ENCODE data around the gene CDKAL1. TPM values are rescaled to one million over a fixed set of nuclear protein-coding genes. Genes with fewer than 3 reads are reported as not detected.
"Not testable (repeated sequence)": the region's sequence is repeated elsewhere in the genome, so short reads cannot be mapped to it uniquely, and the experiment has no call there.

CDKAL1 gene
- total and polyA plus RNA-seq, 10 donors: 4.8 to 26.9 (median 20.1) TPM

- WGBS, 5 donors: 95 to 98% (median 96%) methylated on average over 2 of the region's 2 CpGs
- intact Hi-C loops (cut with DNase I; ENCODE audit: low total_unique reads): no loop called here
- no peaks in the 10 kb centered on the region for H3K27me3 ChIP-seq (replicated peaks in 1 of 7)
- H3K4me3 ChIP-seq: no peak overlapping the region
- no peaks in the 10 kb centered on the region for H3K4me1 ChIP-seq
- H3K9me3 ChIP-seq: peaks cover 0 to 7% (median 2%) of the 10 kb centered on the region in 8 donors
- TF ChIP-seq POLR2AphosphoS5 (IDR thresholded peaks at IDR 0.05) (no peak), POLR2A (IDR thresholded peaks at IDR 0.05) (no peak), CTCF (IDR thresholded peaks at IDR 0.05 in 8 of 11, conservative IDR thresholded peaks at IDR 0.05 in 3 of 11) (no peak)
- peaks cover 0 to 12% (median 0%) of the 10 kb centered on the region in 6 donors for H3K36me3 ChIP-seq
- no peak for DNase-seq
- no peak overlapping the region for H3K27ac ChIP-seq
Measured at GRCh38 chr6:20610636-20611370, 76.5 kb downstream of the CDKAL1 start.

GRCh38 chr6:20617537-20617936, 83.3 kb downstream of the CDKAL1 start:
- intact Hi-C loops (cut with DNase I; ENCODE audit: low total_unique reads); H3K9me3 ChIP-seq; H3K27me3 ChIP-seq (replicated peaks in 1 of 7); H3K4me3 ChIP-seq; H3K27ac ChIP-seq; H3K4me1 ChIP-seq; DNase-seq; H3K36me3 ChIP-seq: not testable (repeated sequence)
- 81 to 98% (median 97%) methylated on average over 3 of the region's 3 CpGs for WGBS, 5 donors

GRCh38 chr6:20620043-20620442, 85.8 kb downstream of the CDKAL1 start:
- DNase-seq: no peak
- Histone ChIP-seq H3K36me3 (peaks cover 0 to 6% (median 0%) of the 10 kb centered on the region in 6 donors), H3K27me3 (replicated peaks in 1 of 7) (no peaks in the 10 kb centered on the region), H3K4me1 (no peaks in the 10 kb centered on the region), H3K27ac (no peak overlapping the region), H3K4me3 (no peak overlapping the region), H3K9me3 (peaks cover 0 to 5% (median 0%) of the 10 kb centered on the region in 8 donors)
- TF ChIP-seq POLR2A (IDR thresholded peaks at IDR 0.05) (no peak), POLR2AphosphoS5 (IDR thresholded peaks at IDR 0.05) (no peak), CTCF (IDR thresholded peaks at IDR 0.05 in 8 of 11, conservative IDR thresholded peaks at IDR 0.05 in 3 of 11) (no peak)
- WGBS, 5 donors: 85 to 96% (median 91%) methylated on average over 2 of the region's 2 CpGs
- intact Hi-C loops (cut with DNase I; ENCODE audit: low total_unique reads): no loop called here

- intact Hi-C loops (cut with DNase I; ENCODE audit: low total_unique reads): no loop called here
- no peaks in the 10 kb centered on the region for H3K27me3 ChIP-seq (replicated peaks in 1 of 7)
- peaks cover 0 to 6% (median 0%) of the 10 kb centered on the region in 6 donors for H3K36me3 ChIP-seq
- TF ChIP-seq POLR2AphosphoS5 (IDR thresholded peaks at IDR 0.05) (no peak), POLR2A (IDR thresholded peaks at IDR 0.05) (no peak), CTCF (IDR thresholded peaks at IDR 0.05 in 8 of 11, conservative IDR thresholded peaks at IDR 0.05 in 3 of 11) (no peak)
- no peak overlapping the region for H3K4me3 ChIP-seq
- no peaks in the 10 kb centered on the region for H3K9me3 ChIP-seq
- no peak overlapping the region for H3K27ac ChIP-seq
- no peak for DNase-seq
- no peaks in the 10 kb centered on the region for H3K4me1 ChIP-seq
Measured at GRCh38 chr6:20623761-20624160, 89.5 kb downstream of the CDKAL1 start.

All from spleen (tissue), 11 donors.